HG03469 (cell line): Measurements from ENCODE around the gene DDR1.

Experiments
- ATAC-seq: cut with Tn5 transposase; IDR thresholded peaks from one replicate; pipeline ENCODE4 v1.9.1; 2021; ENCODE audit warnings: mild to moderate bottlenecking, moderate library complexity, moderate number of reproducible peaks; ENCODE audit not compliant: unreplicated experiment

The DDR1 gene

GRCh38 chr6:30942338-30943060 lies 58.2 kb downstream of the DDR1 start:
- no peak for ATAC-seq

GRCh38 chr6:30944051-30944450 lies 59.7 kb downstream of the DDR1 start:
- ATAC-seq = no peak

GRCh38 chr6:30945281-30945680 lies 61.0 kb downstream of the DDR1 start:
- no peak for ATAC-seq

GRCh38 chr6:30947231-30947630 lies 62.9 kb downstream of the DDR1 start:
- no peak for ATAC-seq

- no peak for ATAC-seq
Observed at GRCh38 chr6:30948811-30949210, 64.5 kb downstream of the DDR1 start.
